RWPE1 (cell line): ENCODE data around the gene DNAH14.
A peak's percentile ranks its signal among the peaks of the same experiment; 100 is the strongest.
"Not testable (repeated sequence)": the region's sequence is repeated elsewhere in the genome, so short reads cannot be mapped to it uniquely, and the experiment has no call there.

Source experiments
- CTCF ChIA-PET: fragments of 350-600 bp; sonication (Branson Sonifier 250); formaldehyde crosslinking; extraction: SDS; loops from one replicate; lab custom pipeline; 2021; lab: Yijun Ruan, JAX
- POLR2A ChIA-PET: fragments of 400-600 bp; formaldehyde crosslinking; extraction: SDS; loops from one replicate; lab custom pipeline; 2020; ENCODE audit warnings: antibody characterized with exemption; ENCODE audit not compliant: low non-redundant PET; lab: Yijun Ruan, JAX
- DNase-seq: peaks from one replicate; pipeline ENCODE4 v3.0.0; 2012; ENCODE audit warnings: low spot score
- H3K27ac ChIP-seq: fragments of 450-650 bp; 2 replicates; pipeline ENCODE4 v1.5.1; 2017
- TF ChIP-seq, protein P1 (sequence below): fragments of 450-650 bp; conservative IDR thresholded peaks from 2 replicates; pipeline ENCODE4 v1.5.1; 2017; ENCODE audit warnings: low read depth, mild to moderate bottlenecking

Gene DNAH14

DNA sequence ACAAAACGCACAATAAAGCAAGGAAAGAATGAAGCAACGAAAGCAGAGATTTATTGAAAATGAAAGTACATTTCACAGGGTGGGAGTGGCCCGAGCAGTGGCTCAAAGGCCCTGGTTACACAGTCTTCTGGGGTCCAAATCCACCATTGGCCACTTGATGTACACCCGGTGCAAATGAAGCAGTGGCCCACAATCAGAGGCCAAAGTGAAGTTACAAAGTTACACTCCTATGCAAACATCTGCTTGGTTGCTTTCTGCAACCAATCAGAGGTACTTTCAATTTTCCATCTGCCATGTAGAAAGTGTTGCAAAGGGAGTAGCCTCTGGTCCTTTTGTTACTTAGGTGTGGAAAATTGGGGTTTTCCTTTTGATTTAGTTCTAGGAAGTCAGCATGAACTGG lies 10.0 kb upstream of the DNAH14 start:
- ChIA-PET POLR2A (no interaction called here), CTCF (interaction anchor here (0.6 kb wide), 1 partner anchor 868 kb away, joined by 5 read pairs; no protein-coding TSS in a partner anchor)
- no peak overlapping the region for H3K27ac ChIP-seq
- TF ChIP-seq, protein P1, sequence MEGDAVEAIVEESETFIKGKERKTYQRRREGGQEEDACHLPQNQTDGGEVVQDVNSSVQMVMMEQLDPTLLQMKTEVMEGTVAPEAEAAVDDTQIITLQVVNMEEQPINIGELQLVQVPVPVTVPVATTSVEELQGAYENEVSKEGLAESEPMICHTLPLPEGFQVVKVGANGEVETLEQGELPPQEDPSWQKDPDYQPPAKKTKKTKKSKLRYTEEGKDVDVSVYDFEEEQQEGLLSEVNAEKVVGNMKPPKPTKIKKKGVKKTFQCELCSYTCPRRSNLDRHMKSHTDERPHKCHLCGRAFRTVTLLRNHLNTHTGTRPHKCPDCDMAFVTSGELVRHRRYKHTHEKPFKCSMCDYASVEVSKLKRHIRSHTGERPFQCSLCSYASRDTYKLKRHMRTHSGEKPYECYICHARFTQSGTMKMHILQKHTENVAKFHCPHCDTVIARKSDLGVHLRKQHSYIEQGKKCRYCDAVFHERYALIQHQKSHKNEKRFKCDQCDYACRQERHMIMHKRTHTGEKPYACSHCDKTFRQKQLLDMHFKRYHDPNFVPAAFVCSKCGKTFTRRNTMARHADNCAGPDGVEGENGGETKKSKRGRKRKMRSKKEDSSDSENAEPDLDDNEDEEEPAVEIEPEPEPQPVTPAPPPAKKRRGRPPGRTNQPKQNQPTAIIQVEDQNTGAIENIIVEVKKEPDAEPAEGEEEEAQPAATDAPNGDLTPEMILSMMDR = no peak
- DNase-seq = no peak

DNA sequence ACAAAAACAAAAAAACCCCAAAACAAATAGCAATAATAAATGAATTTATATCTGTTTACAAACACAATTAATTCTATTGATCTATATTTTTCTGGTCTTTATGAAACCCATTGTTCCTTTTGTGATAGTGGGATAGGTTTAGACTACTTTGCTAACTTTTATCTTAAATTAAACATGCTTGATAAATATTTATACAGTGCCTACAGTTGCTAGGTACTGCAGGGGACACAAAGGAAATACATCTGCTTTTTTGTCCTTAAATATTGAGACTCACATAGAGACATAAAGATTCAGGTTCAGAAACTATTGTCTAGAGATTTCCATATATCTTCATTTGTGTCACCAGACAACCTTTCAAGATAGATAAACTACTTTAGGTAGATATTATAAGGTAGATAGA lies 8.5 kb upstream of the DNAH14 start:
- H3K27ac ChIP-seq = no peak overlapping the region
- DNase-seq = no peak
- ChIA-PET POLR2A (no interaction called here), CTCF (interaction anchor here (0.7 kb wide), 1 partner anchor 165 kb away, joined by 3 read pairs; no protein-coding TSS in a partner anchor)
- TF ChIP-seq, protein P1 = no peak

DNA sequence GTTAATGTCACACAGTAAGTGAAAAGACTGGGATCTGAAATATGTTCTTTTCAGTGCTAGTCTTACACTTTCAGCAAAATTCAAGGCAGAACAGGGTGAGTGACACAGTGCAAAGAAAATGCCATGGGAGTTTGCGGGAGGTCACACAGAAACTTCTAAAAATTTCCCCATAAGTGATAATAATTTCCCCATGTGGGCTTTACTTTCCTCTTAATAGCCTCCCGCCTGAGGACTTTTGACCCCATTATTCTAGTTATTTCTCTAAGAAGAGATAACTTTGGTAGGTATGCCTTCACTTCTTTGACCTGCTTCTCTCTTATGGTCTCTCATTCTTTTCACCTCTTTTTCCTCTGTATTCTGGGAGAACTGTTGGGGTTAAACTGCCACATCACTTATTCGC lies 8.1 kb upstream of the DNAH14 start:
- no peak for DNase-seq
- ChIA-PET POLR2A (no interaction called here), CTCF (no interaction called here)
- no peak overlapping the region for H3K27ac ChIP-seq
- TF ChIP-seq, protein P1 = no peak

DNA sequence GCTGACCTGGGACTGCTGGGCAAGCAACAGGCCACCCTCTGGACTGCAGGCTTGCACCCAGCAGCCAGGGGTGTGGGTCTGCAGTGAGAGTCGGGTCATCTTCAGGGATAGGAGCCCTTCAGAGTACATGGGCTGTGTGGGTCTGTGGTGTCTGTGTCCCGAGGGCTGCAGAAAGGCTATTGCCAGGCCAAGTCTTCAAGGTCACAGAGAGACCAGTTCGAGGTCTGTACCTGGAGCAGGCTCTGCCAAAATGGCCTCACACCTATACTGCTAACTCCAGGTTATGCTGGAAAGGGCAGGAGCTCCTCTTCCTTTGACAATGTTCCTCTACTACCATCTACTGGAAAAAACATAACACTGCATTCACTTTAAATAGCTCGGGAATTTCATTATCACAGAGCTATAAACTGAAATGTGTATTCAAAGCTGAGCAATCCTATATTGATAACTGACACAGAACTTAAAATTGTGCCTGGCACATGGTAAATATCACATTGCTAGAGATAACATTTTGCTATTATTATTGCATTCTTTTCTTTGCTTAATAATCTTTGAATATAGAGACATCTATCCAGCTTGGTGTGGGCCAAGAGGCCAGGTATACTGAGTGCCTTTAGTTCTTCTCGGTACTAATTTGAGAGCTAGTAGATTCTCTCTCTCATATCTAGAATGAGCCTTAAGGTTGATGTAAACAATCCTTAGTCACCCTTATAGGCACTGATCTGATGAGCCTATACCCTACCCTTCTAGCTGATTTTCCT lies 6.9 kb upstream of the DNAH14 start:
- TF ChIP-seq, protein P1 = peak; percentile 87
- ChIA-PET POLR2A (no interaction called here), CTCF (interaction anchor here (0.7 to 1.6 kb wide), 6 partner anchors 35 to 410 kb away, joined by 3 to 9 read pairs (median 4); no protein-coding TSS in a partner anchor)
- peak; percentile 65 for DNase-seq
- no peak overlapping the region for H3K27ac ChIP-seq

GRCh38 chr1:224923726-224924125 lies 5.7 kb upstream of the DNAH14 start:
- DNase-seq = no peak
- ChIA-PET CTCF (interaction anchor here (0.6 to 1.0 kb wide), 2 partner anchors 8 to 409 kb away, joined by 3 read pairs; no protein-coding TSS in a partner anchor), POLR2A (no interaction called here)
- H3K27ac ChIP-seq = no peak overlapping the region
- TF ChIP-seq, protein P1 = no peak

DNA sequence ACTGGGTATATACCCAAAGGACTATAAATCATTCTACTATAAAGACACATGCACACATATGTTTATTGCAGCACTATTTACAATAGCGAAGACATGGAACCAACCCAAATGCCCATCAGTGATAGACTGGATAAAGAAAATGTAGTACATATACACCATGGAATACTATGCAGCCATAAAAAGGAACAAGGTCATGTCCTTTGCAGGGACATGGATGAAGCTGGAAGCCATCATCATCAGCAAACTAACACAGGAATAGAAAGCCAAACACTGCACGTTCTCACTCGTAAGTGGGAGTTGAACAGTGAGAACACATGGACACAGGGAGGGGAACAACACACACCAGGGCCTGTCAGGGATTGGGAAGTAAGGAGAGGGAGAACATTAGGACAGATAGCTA lies 1.8 kb upstream of the DNAH14 start:
- POLR2A ChIA-PET, H3K27ac ChIP-seq, CTCF ChIA-PET, DNase-seq: not testable (repeated sequence)

- no peak for DNase-seq
- TF ChIP-seq, protein P1 = no peak
- ChIA-PET CTCF (no interaction called here), POLR2A (interaction anchor here (0.5 kb wide), 1 partner anchor 66 kb away, joined by 10 read pairs; no protein-coding TSS in a partner anchor)
- H3K27ac ChIP-seq = no peak overlapping the region
Measured at GRCh38 chr1:224928906-224929305, 569 bp upstream of the DNAH14 start.
